CD4-positive, CD25-positive, alpha-beta regulatory T cell (primary cell): ENCODE measurements around the gene TRIM50. TPM values are rescaled to one million over a fixed set of nuclear protein-coding genes. Genes with fewer than 3 reads are reported as not detected.
"Not testable (repeated sequence)": the region's sequence is repeated elsewhere in the genome, so short reads cannot be mapped to it uniquely, and the experiment has no call there.

Experiments
- ATAC-seq, 2 donors: fragments of 150-1000 bp; cut with Tn5 transposase; one replicate each; pipeline ENCODE4 v1.10.0; 2021; ENCODE audit warnings: low read depth in 2 of 2, moderate number of reproducible peaks in 2 of 2, moderate library complexity in 1 of 2
- DNase-seq, 3 donors: peaks; one replicate each; pipeline versions ENCODE4 v3.0.0 to v3.0.0-alpha.2; 2012 to 2022; ENCODE audit warnings: mixed read lengths in 1 of 3
- H3K27ac ChIP-seq: one replicate; pipeline ENCODE4 v1.7.0; 2013; ENCODE audit warnings: mild to moderate bottlenecking, low read length; ENCODE audit not compliant: insufficient read depth, poor library complexity, severe bottlenecking
- H3K27me3 ChIP-seq: one replicate; pipeline ENCODE4 v1.7.0; 2013; ENCODE audit warnings: low read length; ENCODE audit not compliant: control insufficient read depth, insufficient read depth
- H3K36me3 ChIP-seq: one replicate; pipeline ENCODE4 v1.7.0; 2013; ENCODE audit warnings: mild to moderate bottlenecking, low read length, moderate library complexity; ENCODE audit not compliant: control insufficient read depth, insufficient read depth
- H3K4me1 ChIP-seq: 2 replicates; pipeline ENCODE4 v1.7.0; 2013; ENCODE audit warnings: mild to moderate bottlenecking, low read length; ENCODE audit not compliant: insufficient read depth, control insufficient read depth, poor library complexity, severe bottlenecking
- H3K4me3 ChIP-seq: one replicate; pipeline ENCODE4 v1.7.0; 2013; ENCODE audit warnings: low read depth, mild to moderate bottlenecking, low read length, moderate library complexity
- H3K9me3 ChIP-seq, 2 experiments: 1 replicate in 1 of 2; 2 replicates in 1 of 2; pipeline ENCODE4 v1.7.0; 2013; ENCODE audit warnings: low read length in 2 of 2, mild to moderate bottlenecking in 1 of 2, moderate library complexity in 1 of 2; ENCODE audit not compliant: control insufficient read depth in 2 of 2
- H3K27ac Mint-ChIP-seq, 3 donors: one replicate each; pipeline ENCODE4 v1.8.0; 2020 to 2022; ENCODE audit warnings: mild to moderate bottlenecking in 3 of 3, mixed read lengths in 3 of 3, moderate library complexity in 2 of 3
- H3K27me3 Mint-ChIP-seq: one replicate; pipeline ENCODE4 v1.8.0; 2022; ENCODE audit warnings: mild to moderate bottlenecking, mixed read lengths
- H3K36me3 Mint-ChIP-seq: one replicate; pipeline ENCODE4 v1.8.0; 2020; ENCODE audit warnings: mixed read lengths
- H3K4me1 Mint-ChIP-seq, 4 donors: one replicate each; pipeline ENCODE4 v1.8.0; 2020 to 2022; ENCODE audit warnings: mixed read lengths in 4 of 4, mild to moderate bottlenecking in 1 of 4
- H3K4me3 Mint-ChIP-seq, 4 donors: one replicate each; pipeline ENCODE4 v1.8.0; 2020 to 2022; ENCODE audit warnings: mild to moderate bottlenecking in 4 of 4, mixed read lengths in 4 of 4, moderate library complexity in 3 of 4
- H3K9me3 Mint-ChIP-seq, 7 donors: one replicate each; pipeline ENCODE4 v1.8.0; 2020 to 2022; ENCODE audit warnings: mixed read lengths in 7 of 7, mild to moderate bottlenecking in 3 of 7, moderate library complexity in 2 of 7
- polyA plus RNA-seq, 4 donors: library from polyadenylated mRNA; unstranded; fragments of 300-500 nt; fragmentation: Illumina TruSeq; gene quantifications; one replicate each; pipeline ENCODE4 v1.2.3, GENCODE V29; 2021
- total RNA-seq: library from RNA; stranded (reverse); gene quantifications from one replicate; pipeline ENCODE4 v1.2.3, GENCODE V29; 2022

Gene TRIM50
- total and polyA plus RNA-seq, 5 donors from 2014 or later = not detected

DNA sequence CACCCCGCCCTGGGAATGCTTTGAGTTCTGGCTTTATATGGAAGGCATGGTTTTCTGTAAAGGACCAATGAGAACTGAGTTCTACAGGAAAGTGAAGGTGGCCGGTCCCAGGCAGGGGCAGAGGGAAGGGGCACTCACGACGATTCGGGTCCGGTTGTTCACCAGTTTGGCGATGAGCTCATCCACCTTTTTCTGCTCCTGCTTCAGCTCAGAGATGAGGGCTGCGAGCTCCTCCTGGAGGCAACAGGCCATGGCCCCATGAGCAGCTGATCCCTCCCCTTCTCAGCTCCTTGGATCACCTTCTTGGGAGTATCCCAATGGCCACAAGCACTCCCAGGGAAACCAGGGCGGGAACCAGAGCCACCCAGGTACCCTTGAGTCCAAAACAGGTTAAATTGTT, 7.9 kb downstream of the TRIM50 start:
- H3K36me3 ChIP-seq, H3K9me3 ChIP-seq, H3K27ac ChIP-seq, ATAC-seq, H3K27ac Mint-ChIP-seq, H3K4me3 Mint-ChIP-seq, H3K4me3 ChIP-seq, H3K36me3 Mint-ChIP-seq, H3K27me3 Mint-ChIP-seq, H3K9me3 Mint-ChIP-seq, H3K4me1 ChIP-seq, DNase-seq, H3K27me3 ChIP-seq: not testable (repeated sequence)
- peaks cover 0 to 17% (median 10%) of the 10 kb centered on the region in 4 donors for H3K4me1 Mint-ChIP-seq

DNA sequence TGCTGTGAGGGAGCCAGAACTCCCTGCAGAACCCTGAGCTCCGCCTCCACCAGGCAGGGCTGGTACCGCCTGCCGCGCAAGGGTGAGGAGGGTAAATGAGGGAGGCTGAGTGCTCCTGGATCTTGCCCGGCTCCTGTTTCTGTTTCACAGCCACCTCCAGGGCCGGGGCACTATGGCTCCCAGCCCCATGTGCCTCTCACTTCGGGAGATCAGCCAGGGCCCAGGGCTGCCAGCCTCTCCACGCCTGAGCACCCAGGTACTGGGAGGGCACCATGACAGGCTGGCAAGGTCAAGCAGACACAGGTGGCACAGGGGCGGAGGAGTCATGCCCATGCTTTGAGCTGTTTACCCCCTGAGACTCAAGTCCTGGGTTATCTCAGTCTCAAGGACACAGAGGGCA, 8.3 kb downstream of the TRIM50 start:
- not testable (repeated sequence) for ATAC-seq, H3K27me3 Mint-ChIP-seq, H3K9me3 ChIP-seq, H3K27me3 ChIP-seq, DNase-seq, H3K36me3 Mint-ChIP-seq, H3K27ac Mint-ChIP-seq, H3K4me1 ChIP-seq, H3K36me3 ChIP-seq, H3K27ac ChIP-seq, H3K4me3 ChIP-seq, H3K4me3 Mint-ChIP-seq, H3K9me3 Mint-ChIP-seq
- H3K4me1 Mint-ChIP-seq = peaks cover 0 to 16% (median 10%) of the 10 kb centered on the region in 4 donors

DNA sequence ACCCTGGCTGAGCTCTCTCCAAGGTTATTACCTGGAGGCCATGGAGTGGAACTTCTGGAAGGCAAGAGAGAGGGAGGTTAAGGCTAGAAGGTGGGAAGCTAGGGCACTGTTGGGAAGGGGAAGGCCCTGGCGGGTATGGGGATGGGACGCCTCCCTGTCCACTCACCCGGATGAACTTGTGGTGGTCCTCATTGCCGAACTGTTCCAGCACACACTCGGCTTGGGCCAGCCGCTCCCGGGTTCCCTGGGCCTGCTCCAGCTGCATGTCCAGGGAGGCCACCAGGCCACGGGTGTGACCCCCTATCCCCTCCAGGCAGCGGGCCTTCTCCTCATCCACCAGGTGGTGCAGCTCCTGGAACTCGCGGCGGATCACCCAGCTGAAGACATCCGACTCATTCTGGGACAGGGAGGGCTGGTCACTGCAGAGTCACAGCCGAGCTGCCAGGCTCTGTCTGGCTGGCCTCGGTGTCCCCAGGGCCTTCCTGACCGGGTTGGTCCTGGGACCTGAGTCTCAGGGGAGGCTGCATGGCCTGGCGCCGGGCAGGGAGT, 9.2 kb downstream of the TRIM50 start:
- H3K4me3 Mint-ChIP-seq, H3K4me1 ChIP-seq, H3K27me3 ChIP-seq, H3K36me3 ChIP-seq, H3K36me3 Mint-ChIP-seq, H3K9me3 ChIP-seq, DNase-seq, H3K27ac Mint-ChIP-seq, H3K9me3 Mint-ChIP-seq, H3K27ac ChIP-seq, H3K27me3 Mint-ChIP-seq, H3K4me3 ChIP-seq: not testable (repeated sequence)
- peaks cover 0 to 11% (median 5%) of the 10 kb centered on the region in 4 donors for H3K4me1 Mint-ChIP-seq
- peak in 1 of 2 donors; percentile 18 for ATAC-seq

DNA sequence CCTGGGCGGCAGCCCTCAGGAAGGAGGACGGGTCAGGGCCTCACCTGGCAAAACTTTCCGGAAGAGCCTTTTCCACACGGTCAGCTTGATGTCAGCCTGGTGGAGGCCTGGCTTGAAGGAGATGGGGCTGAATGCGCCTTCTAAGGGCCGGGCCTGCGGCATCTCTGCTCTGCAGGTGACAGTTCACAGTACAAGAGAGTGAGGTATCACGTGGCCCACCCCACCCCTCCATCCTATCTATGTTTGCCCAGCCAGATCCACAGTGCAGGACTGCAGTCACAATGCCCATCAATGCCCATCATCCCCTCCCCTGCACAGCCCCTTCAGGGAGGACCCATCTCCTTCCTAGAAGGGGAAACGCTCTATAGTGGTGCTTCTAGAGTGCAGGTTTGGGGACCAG, 11.4 kb downstream of the TRIM50 start:
- H3K27me3 ChIP-seq = no peaks in the 10 kb centered on the region
- no peak overlapping the region for H3K4me3 ChIP-seq
- DNase-seq (no peak), ATAC-seq (no peak)
- Mint-ChIP-seq H3K27ac (peak overlapping the region in 1 of 3 donors; percentile 31), H3K4me1 (peaks cover 0 to under 1% (median 0%) of the 10 kb centered on the region in 4 donors), H3K36me3 (no peaks in the 10 kb centered on the region), H3K4me3 (no peak overlapping the region), H3K9me3 (peaks cover 0 to 1% (median 0%) of the 10 kb centered on the region in 7 donors), H3K27me3 (no peaks in the 10 kb centered on the region)
- H3K4me1 ChIP-seq = no peaks in the 10 kb centered on the region
- no peaks in the 10 kb centered on the region for H3K9me3 ChIP-seq
- H3K27ac ChIP-seq = no peak overlapping the region
- H3K36me3 ChIP-seq = no peaks in the 10 kb centered on the region

DNA sequence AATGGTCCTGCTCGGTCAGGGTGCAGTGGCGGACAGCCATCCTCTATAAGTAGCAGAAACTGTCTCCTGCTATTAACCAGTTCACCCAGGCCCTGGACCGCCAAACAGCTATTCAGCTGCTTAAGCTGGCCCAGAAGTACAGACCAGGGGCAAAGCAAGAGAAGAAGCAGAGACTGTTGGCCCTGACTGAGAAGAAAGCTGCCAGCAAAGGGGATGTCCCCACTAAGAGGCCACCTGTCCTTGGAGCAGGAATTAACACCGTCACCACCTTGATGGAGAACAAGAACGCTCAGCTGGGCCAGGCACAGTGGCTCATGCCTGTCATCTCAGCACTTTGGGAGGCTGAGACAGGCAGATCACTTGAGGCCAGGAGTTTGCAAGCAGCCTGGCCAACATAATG, 13.6 kb downstream of the TRIM50 start:
- H3K4me1 Mint-ChIP-seq = peaks cover 0 to 6% (median 1%) of the 10 kb centered on the region in 4 donors
- no peaks in the 10 kb centered on the region for H3K27me3 Mint-ChIP-seq
- ATAC-seq = no peak
- no peak overlapping the region for H3K27ac Mint-ChIP-seq
- H3K36me3 Mint-ChIP-seq = no peaks in the 10 kb centered on the region
- peaks cover 0 to 1% (median 0%) of the 10 kb centered on the region in 7 donors for H3K9me3 Mint-ChIP-seq
- Histone ChIP-seq H3K9me3 (no peaks in the 10 kb centered on the region), H3K27ac (no peak overlapping the region), H3K36me3 (no peaks in the 10 kb centered on the region), H3K4me3 (no peak overlapping the region), H3K27me3 (no peaks in the 10 kb centered on the region), H3K4me1 (peaks cover 1% of the 10 kb centered on the region)
- H3K4me3 Mint-ChIP-seq = no peak overlapping the region
- DNase-seq = no peak

DNA sequence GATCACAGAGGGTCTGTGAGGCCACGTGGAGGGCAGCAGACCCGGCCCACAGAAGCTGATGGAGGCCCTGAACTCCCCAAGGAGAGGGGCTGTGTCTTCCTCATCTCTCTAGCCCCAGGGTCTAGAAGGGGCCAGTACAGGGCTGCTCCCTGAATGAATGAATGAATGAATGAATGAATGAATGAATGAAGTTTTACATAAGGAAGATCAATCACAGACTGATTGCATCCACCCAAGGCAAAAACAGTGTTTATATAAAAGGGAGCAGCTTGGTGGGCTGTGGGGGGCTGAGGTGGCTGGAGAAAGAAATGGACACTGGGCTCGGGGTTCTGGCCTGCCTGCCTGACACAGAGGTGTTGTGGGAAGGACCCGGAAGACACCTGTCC, 14.4 kb downstream of the TRIM50 start:
- no peaks in the 10 kb centered on the region for H3K9me3 ChIP-seq
- Mint-ChIP-seq H3K4me1 (peaks cover 0 to 14% (median 5%) of the 10 kb centered on the region in 4 donors), H3K27ac (no peak overlapping the region), H3K27me3 (no peaks in the 10 kb centered on the region), H3K9me3 (peaks cover 0 to 1% (median 0%) of the 10 kb centered on the region in 7 donors), H3K4me3 (no peak overlapping the region), H3K36me3 (peaks cover 2% of the 10 kb centered on the region)
- no peaks in the 10 kb centered on the region for H3K27me3 ChIP-seq
- H3K4me3 ChIP-seq = no peak overlapping the region
- no peaks in the 10 kb centered on the region for H3K36me3 ChIP-seq
- peaks cover 5% of the 10 kb centered on the region for H3K4me1 ChIP-seq
- no peak for DNase-seq
- no peak overlapping the region for H3K27ac ChIP-seq
- ATAC-seq = no peak

DNA sequence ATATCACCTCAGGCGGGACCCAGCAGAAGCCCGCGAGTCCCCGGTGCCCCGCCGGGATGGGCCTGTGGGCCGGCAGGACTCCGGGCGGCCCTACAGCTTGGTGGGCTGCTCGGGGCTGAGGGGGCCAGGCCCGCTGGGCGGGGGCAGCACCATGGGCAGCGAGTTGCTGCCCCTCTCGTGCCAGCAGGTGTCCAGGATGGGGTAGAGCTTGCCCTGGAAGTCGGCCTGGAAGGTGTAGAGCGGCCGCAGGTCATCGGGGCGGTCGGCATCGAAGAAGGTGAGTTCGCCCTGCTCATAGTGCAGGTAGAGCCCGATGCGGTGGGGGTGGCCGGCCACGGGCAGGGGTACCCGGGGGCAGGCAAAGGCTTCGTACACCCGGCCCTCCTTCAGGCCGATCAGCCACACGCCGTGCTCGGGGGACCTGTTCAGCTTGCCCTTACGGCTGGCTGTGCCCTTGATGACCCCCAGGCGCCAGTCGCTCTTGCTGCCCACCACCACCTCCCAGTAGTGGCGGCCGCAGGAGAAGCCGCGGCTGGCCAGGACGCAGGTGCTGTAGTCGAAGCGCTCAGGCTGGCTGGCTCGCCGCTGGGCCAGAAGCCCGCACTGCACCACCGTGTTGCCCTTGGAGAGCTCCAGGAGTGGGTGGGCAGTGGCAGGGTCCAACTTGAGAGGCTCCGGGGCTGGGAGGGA, 14.9 kb downstream of the TRIM50 start:
- ATAC-seq (no peak), DNase-seq (no peak)
- no peak overlapping the region for H3K4me3 Mint-ChIP-seq
- Histone ChIP-seq H3K27ac (no peak overlapping the region), H3K9me3 (no peaks in the 10 kb centered on the region), H3K4me3 (no peak overlapping the region), H3K27me3 (no peaks in the 10 kb centered on the region), H3K36me3 (no peaks in the 10 kb centered on the region), H3K4me1 (peaks cover 6% of the 10 kb centered on the region)
- H3K27ac Mint-ChIP-seq = no peak overlapping the region
- H3K9me3 Mint-ChIP-seq = peaks cover 0 to 1% (median 0%) of the 10 kb centered on the region in 7 donors
- H3K4me1 Mint-ChIP-seq = peaks cover 0 to 17% (median 7%) of the 10 kb centered on the region in 4 donors
- peaks cover 3% of the 10 kb centered on the region for H3K36me3 Mint-ChIP-seq
- H3K27me3 Mint-ChIP-seq = no peaks in the 10 kb centered on the region

DNA sequence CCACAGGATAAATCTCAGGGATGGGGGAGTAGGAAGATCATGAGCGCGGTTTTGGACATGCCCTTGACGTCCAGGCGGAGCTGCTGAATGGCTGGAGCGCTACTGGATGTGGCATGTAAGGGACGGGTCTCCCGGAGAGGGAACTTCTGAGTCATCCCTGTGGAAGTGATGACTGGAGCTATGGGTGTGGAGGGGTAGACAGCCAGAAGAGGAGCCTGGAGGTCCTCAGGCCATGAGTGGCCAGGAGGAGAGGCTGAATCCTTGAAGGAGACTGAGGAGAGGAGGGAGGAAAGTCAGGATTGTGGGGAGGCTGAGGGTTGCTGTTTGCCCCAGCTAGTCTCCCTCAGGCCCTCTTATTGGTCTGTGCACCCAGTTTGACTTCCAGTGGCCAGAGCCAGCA, 16.5 kb downstream of the TRIM50 start:
- H3K27me3 Mint-ChIP-seq, ATAC-seq: not testable (repeated sequence)
- peaks cover 13% of the 10 kb centered on the region for H3K36me3 Mint-ChIP-seq

More for the DNA sequence above, 16.5 kb downstream of the TRIM50 start:
- H3K36me3 ChIP-seq = peaks cover 11% of the 10 kb centered on the region
- H3K4me3 ChIP-seq, H3K27ac ChIP-seq, H3K9me3 ChIP-seq, H3K4me3 Mint-ChIP-seq, H3K27me3 ChIP-seq, H3K9me3 Mint-ChIP-seq, DNase-seq, H3K27ac Mint-ChIP-seq: not testable (repeated sequence)
- H3K4me1 ChIP-seq = peaks cover 13% of the 10 kb centered on the region
- peaks cover 5 to 33% (median 19%) of the 10 kb centered on the region in 4 donors for H3K4me1 Mint-ChIP-seq
